Measurements from ENCODE around the gene C1QTNF5.
A peak's percentile ranks its signal among the peaks of the same experiment; 100 is the strongest.

Gene C1QTNF5

GRCh38 chr11:119329320-119329719 lies 11.4 kb downstream of the C1QTNF5 start:
- H3K27ac ChIP-seq, result no peak overlapping the region
- TF ChIP-seq CTCF (conservative IDR thresholded peaks at IDR 0.05), result no peak

GRCh38 chr11:119324189-119324588 lies 16.5 kb downstream of the C1QTNF5 start:
- H3K27ac ChIP-seq, result no peak overlapping the region
- no peak for TF ChIP-seq CTCF (conservative IDR thresholded peaks at IDR 0.05)

GRCh38 chr11:119323532-119324033 lies 17.1 kb downstream of the C1QTNF5 start:
- peak; percentile 91 for TF ChIP-seq CTCF (conservative IDR thresholded peaks at IDR 0.05)
- no peak overlapping the region for H3K27ac ChIP-seq

- H3K27ac ChIP-seq, result no peak overlapping the region
- no peak for TF ChIP-seq CTCF (conservative IDR thresholded peaks at IDR 0.05)
Measured at GRCh38 chr11:119322921-119323531, 17.7 kb downstream of the C1QTNF5 start.

- no peak for TF ChIP-seq CTCF (conservative IDR thresholded peaks at IDR 0.05)
- no peak overlapping the region for H3K27ac ChIP-seq
Measured at GRCh38 chr11:119322360-119322739, 18.3 kb downstream of the C1QTNF5 start.

- peak overlapping the region; percentile 72; the same call in 1 of the 2 replicates for H3K27ac ChIP-seq
Measured at GRCh38 chr11:119320776-119321524, 19.7 kb downstream of the C1QTNF5 start.

More at GRCh38 chr11:119320776-119321524, 19.7 kb downstream of the C1QTNF5 start:
- TF ChIP-seq CTCF (conservative IDR thresholded peaks at IDR 0.05), result no peak

Data from VCaP (cell line).